ENCODE data around the gene TTLL1. TPM values are rescaled to one million over a fixed set of nuclear protein-coding genes. Genes with fewer than 3 reads are reported as not detected.

Gene TTLL1
- polyA plus RNA-seq, 1 donor (not counting 4 experiments of a cell fraction or from before 2014, with no cell fraction given) = 3.5 TPM

- H3K79me2 ChIP-seq (ENCODE audit: control insufficient read depth, insufficient read depth, low read length) = no peaks in the 10 kb centered on the region
- DNase-seq (ENCODE audit: low read depth, low spot score) = no peak
- no peaks in the 10 kb centered on the region for H3K9me3 ChIP-seq (ENCODE audit: control insufficient read depth, low read depth, low read length)
- peaks cover 2% of the 10 kb centered on the region for H3K4me1 ChIP-seq (ENCODE audit: control insufficient read depth, extremely low read depth, insufficient read depth, low read length)
- no peaks in the 10 kb centered on the region for H3K9me1 ChIP-seq (ENCODE audit: control insufficient read depth, extremely low read depth, insufficient read depth, low read length)
- H3K27me3 ChIP-seq (ENCODE audit: control insufficient read depth, extremely low read depth, insufficient read depth, low read length) = no peaks in the 10 kb centered on the region
- no peak overlapping the region for H3K27ac ChIP-seq (ENCODE audit: control insufficient read depth, insufficient read depth, low read length)
- no peaks in the 10 kb centered on the region for H4K20me1 ChIP-seq (ENCODE audit: control insufficient read depth, extremely low read depth, insufficient read depth, low read length)
- dilution Hi-C loops (cut with MboI; ENCODE audit: extremely low pct_ligation_motif_present, low sequenced_read_pairs) = no loop called here
- no peak overlapping the region for H3K9ac ChIP-seq (ENCODE audit: control insufficient read depth, extremely low read depth, insufficient read depth, low read length)
- no peaks in the 10 kb centered on the region for H3K36me3 ChIP-seq (ENCODE audit: control insufficient read depth in 2 of 2, extremely low read depth in 1 of 2, insufficient read depth in 2 of 2, low read length in 2 of 2)
- H3K4me2 ChIP-seq (ENCODE audit: control insufficient read depth, extremely low read depth, insufficient read depth, low read depth, low read length) = no peak overlapping the region
- no peak overlapping the region for H3K4me3 ChIP-seq (ENCODE audit: control insufficient read depth in 2 of 3, extremely low read depth in 1 of 3, insufficient read depth in 2 of 3, low read depth in 1 of 3, low read length in 3 of 3)
- no peak for FAIRE-seq
- TF ChIP-seq EZH2 (IDR thresholded peaks at IDR 0.05; ENCODE audit: low read length) (no peak), CTCF (optimal IDR thresholded peaks at IDR 0.05 in 1 of 3, IDR thresholded peaks at IDR 0.05 in 1 of 3, conservative IDR thresholded peaks at IDR 0.05 in 1 of 3; ENCODE audit: extremely low read depth in 1 of 3, insufficient read depth in 2 of 3, low read length in 3 of 3) (no peak)
- no peak overlapping the region for H2AFZ ChIP-seq (ENCODE audit: control insufficient read depth, low read length)
Observed at GRCh38 chr22:43038325-43038724, 50.9 kb downstream of the TTLL1 start.

DNA sequence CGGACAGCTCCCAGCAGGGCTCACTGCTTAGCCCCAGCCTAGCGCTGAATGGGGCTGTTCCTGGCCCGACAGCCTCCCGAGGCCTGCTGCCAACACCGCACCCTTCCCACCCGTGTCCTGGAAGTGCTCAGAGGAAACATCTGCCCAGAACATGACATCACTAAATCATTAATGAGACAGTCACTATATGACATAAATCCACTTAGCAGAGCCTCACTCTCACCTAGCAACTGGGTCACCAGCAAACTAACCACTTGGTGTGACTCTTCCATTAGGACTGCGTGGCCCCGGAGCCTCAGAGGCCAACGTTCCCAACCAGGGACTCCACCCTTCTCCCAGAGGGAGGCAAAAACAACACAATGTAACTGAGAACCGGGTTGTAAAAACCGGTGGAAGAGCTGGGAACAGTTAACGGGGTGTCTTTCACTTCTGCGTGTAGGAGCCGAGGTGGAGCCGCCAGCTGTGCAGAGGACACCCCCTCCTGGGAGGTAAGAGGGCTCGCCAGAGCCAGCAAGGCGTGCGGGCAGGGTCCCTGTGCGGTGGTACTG lies 52.8 kb downstream of the TTLL1 start:
- H3K9me3 ChIP-seq (ENCODE audit: control insufficient read depth, low read depth, low read length) = no peaks in the 10 kb centered on the region
- dilution Hi-C loops (cut with MboI; ENCODE audit: extremely low pct_ligation_motif_present, low sequenced_read_pairs) = no loop called here
- H3K4me3 ChIP-seq (ENCODE audit: control insufficient read depth in 2 of 3, extremely low read depth in 1 of 3, insufficient read depth in 2 of 3, low read depth in 1 of 3, low read length in 3 of 3) = no peak overlapping the region
- no peaks in the 10 kb centered on the region for H3K27me3 ChIP-seq (ENCODE audit: control insufficient read depth, extremely low read depth, insufficient read depth, low read length)
- no peak overlapping the region for H3K27ac ChIP-seq (ENCODE audit: control insufficient read depth, insufficient read depth, low read length)
- peak overlapping the region; percentile 2 for H3K4me2 ChIP-seq (ENCODE audit: control insufficient read depth, extremely low read depth, insufficient read depth, low read depth, low read length)
- no peak overlapping the region for H2AFZ ChIP-seq (ENCODE audit: control insufficient read depth, low read length)
- no peaks in the 10 kb centered on the region for H4K20me1 ChIP-seq (ENCODE audit: control insufficient read depth, extremely low read depth, insufficient read depth, low read length)
- FAIRE-seq (no peak), DNase-seq (ENCODE audit: low read depth, low spot score) (no peak)
- TF ChIP-seq CTCF (optimal IDR thresholded peaks at IDR 0.05 in 1 of 3, IDR thresholded peaks at IDR 0.05 in 1 of 3, conservative IDR thresholded peaks at IDR 0.05 in 1 of 3; ENCODE audit: extremely low read depth in 1 of 3, insufficient read depth in 2 of 3, low read length in 3 of 3) = no peak
- TF ChIP-seq EZH2 (IDR thresholded peaks at IDR 0.05; ENCODE audit: low read length) = no peak
- no peaks in the 10 kb centered on the region for H3K9me1 ChIP-seq (ENCODE audit: control insufficient read depth, extremely low read depth, insufficient read depth, low read length)
- no peaks in the 10 kb centered on the region for H3K79me2 ChIP-seq (ENCODE audit: control insufficient read depth, insufficient read depth, low read length)
- H3K36me3 ChIP-seq (ENCODE audit: control insufficient read depth in 2 of 2, extremely low read depth in 1 of 2, insufficient read depth in 2 of 2, low read length in 2 of 2) = no peaks in the 10 kb centered on the region
- no peak overlapping the region for H3K9ac ChIP-seq (ENCODE audit: control insufficient read depth, extremely low read depth, insufficient read depth, low read length)
- no peaks in the 10 kb centered on the region for H3K4me1 ChIP-seq (ENCODE audit: control insufficient read depth, extremely low read depth, insufficient read depth, low read length)
